Aorta (tissue), 5 donors: ENCODE measurements around the gene RNF145. TPM values are rescaled to one million over a fixed set of nuclear protein-coding genes. Genes with fewer than 3 reads are reported as not detected.
"Not testable (repeated sequence)": the region's sequence is repeated elsewhere in the genome, so short reads cannot be mapped to it uniquely, and the experiment has no call there.

Source experiments
- ATAC-seq: fragments of 200-7000 bp; cut with Tn5 transposase; one replicate; pipeline ENCODE4 v1.9.1; 2022; ENCODE audit warnings: moderate library complexity; ENCODE audit not compliant: low FRiP score
- DNase-seq, 2 donors: peaks; one replicate each; pipeline ENCODE4 v3.0.0-alpha.2; 2020
- H3K27ac ChIP-seq, 2 donors: one replicate each; pipeline ENCODE4 v1.5.1; 2013; ENCODE audit warnings: low read length in 2 of 2, mild to moderate bottlenecking in 2 of 2, moderate library complexity in 2 of 2, control low read depth in 1 of 2, inconsistent platforms in 1 of 2, low read depth in 1 of 2
- H3K27me3 ChIP-seq, 2 donors: one replicate each; pipeline ENCODE4 v1.6.1; 2013; ENCODE audit warnings: control low read depth in 1 of 2, low read length in 1 of 2, mild to moderate bottlenecking in 1 of 2, moderate library complexity in 1 of 2; ENCODE audit not compliant: insufficient read depth in 2 of 2, control insufficient read depth in 1 of 2
- H3K36me3 ChIP-seq, 2 donors: one replicate each; pipeline ENCODE4 v1.6.1; 2013; ENCODE audit warnings: control low read depth in 1 of 2, low read length in 1 of 2, mild to moderate bottlenecking in 1 of 2; ENCODE audit not compliant: insufficient read depth in 2 of 2, control insufficient read depth in 1 of 2
- H3K4me1 ChIP-seq, 2 donors: one replicate each; pipeline ENCODE4 v1.6.1; 2013; ENCODE audit warnings: low read length in 2 of 2, control low read depth in 1 of 2, mild to moderate bottlenecking in 1 of 2, moderate library complexity in 1 of 2; ENCODE audit not compliant: insufficient read depth in 2 of 2, control insufficient read depth in 1 of 2
- H3K4me3 ChIP-seq, 2 donors: one replicate each; pipeline ENCODE4 v1.5.1; 2013; ENCODE audit warnings: low read length in 2 of 2, control low read depth in 1 of 2, mild to moderate bottlenecking in 1 of 2
- H3K9me3 ChIP-seq: one replicate; pipeline ENCODE4 v1.6.1; 2013; ENCODE audit warnings: mild to moderate bottlenecking, low read length; ENCODE audit not compliant: control insufficient read depth
- WGBS, 2 donors: extraction: QIAGEN DNeasy Blood & Tissue Kit; methylation state at CpG; one replicate each; pipeline ENCODE4 v1.1.7; 2013; 5-methylcytosine and 5-hydroxymethylcytosine counted together
- intact Hi-C, 2 donors: fragments of 100-400 bp; cut with DNase I; formaldehyde crosslinking; loops; one replicate each; pipeline versions ENCODE4 v1.14.2 to v1.15.0; 2022
- polyA plus RNA-seq, 2 donors: library from polyadenylated mRNA; stranded (reverse); fragments of 200-250 nt; gene quantifications; one replicate each; pipeline ENCODE4 v1.2.3, GENCODE V29; 2013
- total RNA-seq, 2 donors: library from RNA; stranded (reverse); fragmentation: NEBNext Ultra II Directional; extraction: Animal tissue kit (Norgen Biotek cat#: 25700); gene quantifications; one replicate each; pipeline ENCODE4 v1.2.1, GENCODE V29; 2021
- donor health status: healthy with polysubstance abuse.
- donor health status: Bipolar disorder and iron deficiency.
- donor health status: DM: no; HTN: no; CAD: no.
- donor health status: DM: no; HTN: no; CAD: no.
- donor health status: DM: yes; HTN: yes; CAD: no.

The RNF145 gene
- total and polyA plus RNA-seq, 4 donors: 17.9 to 67.8 (median 44.5) TPM

DNA sequence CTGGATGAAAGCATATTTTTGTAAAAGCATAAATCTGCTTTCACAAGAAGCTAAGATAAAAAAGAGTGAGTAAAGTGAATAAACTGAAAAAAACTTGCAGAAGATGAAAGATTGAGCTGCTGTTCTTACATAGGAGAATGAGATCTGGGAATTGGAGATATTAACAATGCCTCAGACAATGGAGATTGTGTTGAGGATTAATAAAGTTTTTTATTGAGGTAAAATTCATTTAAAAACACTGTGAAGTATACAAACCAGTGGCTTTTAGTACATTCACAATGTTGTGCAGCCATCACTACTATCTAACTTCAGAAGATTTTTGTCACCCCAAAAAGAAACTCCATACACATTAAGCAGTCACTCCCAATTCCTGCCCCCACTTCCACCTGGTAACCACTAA lies 34.0 kb upstream of the RNF145 start:
- no peak overlapping the region for H3K4me3 ChIP-seq
- H3K36me3 ChIP-seq: no peaks in the 10 kb centered on the region
- ATAC-seq (no peak), DNase-seq (no peak)
- intact Hi-C loops: no loop called here
- peaks cover 0 to 1% of the 10 kb centered on the region in 2 donors for H3K27me3 ChIP-seq
- H3K9me3 ChIP-seq: peaks cover 2% of the 10 kb centered on the region
- H3K27ac ChIP-seq: no peak overlapping the region
- H3K4me1 ChIP-seq: no peaks in the 10 kb centered on the region

DNA sequence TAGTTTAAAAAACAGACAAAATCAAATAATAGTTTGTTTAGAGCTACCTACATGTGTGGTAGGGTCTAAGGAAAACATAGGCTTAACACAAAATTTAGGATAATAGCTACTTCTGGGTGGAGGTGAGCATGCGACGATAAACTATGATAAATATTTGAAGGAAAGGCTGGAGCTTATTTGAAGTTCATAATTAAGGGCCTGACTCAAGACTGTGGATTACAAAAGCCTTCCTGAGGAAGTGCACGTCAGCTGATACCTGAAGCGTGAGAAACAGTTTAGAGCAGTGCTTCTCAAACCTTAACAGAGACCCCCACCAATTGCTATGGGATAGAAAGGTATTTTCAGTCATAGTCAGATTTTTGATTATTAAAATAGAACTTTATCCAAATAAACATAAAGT lies 33.3 kb upstream of the RNF145 start:
- intact Hi-C loops: no loop called here
- DNase-seq (no peak), ATAC-seq (no peak)
- H3K4me3 ChIP-seq: no peak overlapping the region
- peaks cover 2% of the 10 kb centered on the region for H3K9me3 ChIP-seq
- no peaks in the 10 kb centered on the region for H3K4me1 ChIP-seq
- H3K27me3 ChIP-seq: peaks cover 0 to 1% of the 10 kb centered on the region in 2 donors
- 61% methylated on average over 4 of the region's 4 CpGs for WGBS, 2 donors
- no peak overlapping the region for H3K27ac ChIP-seq
- no peaks in the 10 kb centered on the region for H3K36me3 ChIP-seq

DNA sequence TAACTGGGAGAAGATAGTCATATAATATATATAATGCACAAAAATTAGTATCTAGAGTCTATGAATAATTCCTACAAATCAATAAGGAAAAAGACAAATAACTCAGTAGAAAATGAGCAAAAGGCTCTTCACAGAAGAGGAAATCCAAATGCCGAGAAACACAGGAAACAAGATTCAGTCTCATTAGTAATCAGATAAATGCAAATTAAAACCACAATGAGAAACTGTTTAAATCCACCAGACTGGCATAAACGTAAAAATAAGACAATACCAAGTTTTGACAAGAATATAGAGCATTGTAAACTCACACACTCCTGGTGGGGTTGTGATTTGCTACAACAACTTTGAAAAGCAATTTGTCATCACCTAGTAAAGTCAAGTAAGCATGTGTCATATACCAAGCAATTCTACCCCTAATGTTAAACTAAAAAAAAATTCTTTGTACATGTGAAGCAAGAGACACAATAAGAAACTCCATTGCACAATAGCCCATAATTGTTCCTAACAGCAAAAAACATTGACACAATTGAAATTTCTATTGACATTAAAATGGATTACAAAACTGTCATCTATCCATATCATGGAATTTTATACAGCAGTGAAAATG lies 32.7 kb upstream of the RNF145 start:
- Histone ChIP-seq H3K27me3 (peaks cover 0 to 1% of the 10 kb centered on the region in 2 donors), H3K9me3 (peaks cover 2% of the 10 kb centered on the region), H3K4me1 (no peaks in the 10 kb centered on the region), H3K4me3 (no peak overlapping the region), H3K36me3 (no peaks in the 10 kb centered on the region), H3K27ac (no peak overlapping the region)
- WGBS, 2 donors: 62 to 64% methylated on average over 2 of the region's 2 CpGs
- ATAC-seq (no peak), DNase-seq (no peak)
- intact Hi-C loops: no loop called here

DNA sequence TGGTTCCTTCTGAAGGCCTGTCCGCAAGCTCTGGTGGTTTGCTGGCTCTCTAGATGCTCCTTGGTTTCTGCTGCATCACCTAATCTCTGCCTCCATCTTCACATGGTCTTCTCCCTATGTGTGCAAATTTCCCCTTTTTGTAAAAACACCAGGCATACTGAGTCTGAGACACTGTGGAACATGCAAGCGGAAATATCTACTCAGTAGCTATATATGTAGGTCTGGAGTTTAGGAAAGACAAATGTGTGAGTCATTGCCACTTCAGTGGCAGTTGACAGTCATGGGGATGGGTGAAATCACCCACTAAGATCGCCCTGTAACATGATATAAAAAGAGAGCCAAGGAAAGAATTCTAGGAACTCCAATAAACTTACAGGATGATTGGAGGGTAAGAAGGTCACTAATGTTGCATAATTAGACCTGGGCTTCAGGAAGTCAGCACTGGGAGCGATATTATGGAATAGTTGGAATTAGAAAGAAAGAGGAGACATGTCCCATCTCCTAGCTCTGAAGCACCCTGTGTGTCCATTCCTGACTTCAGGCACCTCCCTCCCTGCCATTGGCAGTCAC lies 31.0 kb upstream of the RNF145 start:
- Histone ChIP-seq H3K9me3 (no peaks in the 10 kb centered on the region), H3K4me3 (no peak overlapping the region), H3K27ac (no peak overlapping the region), H3K27me3 (peaks cover 0 to 1% of the 10 kb centered on the region in 2 donors), H3K4me1 (no peaks in the 10 kb centered on the region), H3K36me3 (no peaks in the 10 kb centered on the region)
- 70 to 71% methylated on average over 4 of the region's 4 CpGs for WGBS, 2 donors
- ATAC-seq: no peak
- no peak for DNase-seq
- intact Hi-C loops: no loop called here

DNA sequence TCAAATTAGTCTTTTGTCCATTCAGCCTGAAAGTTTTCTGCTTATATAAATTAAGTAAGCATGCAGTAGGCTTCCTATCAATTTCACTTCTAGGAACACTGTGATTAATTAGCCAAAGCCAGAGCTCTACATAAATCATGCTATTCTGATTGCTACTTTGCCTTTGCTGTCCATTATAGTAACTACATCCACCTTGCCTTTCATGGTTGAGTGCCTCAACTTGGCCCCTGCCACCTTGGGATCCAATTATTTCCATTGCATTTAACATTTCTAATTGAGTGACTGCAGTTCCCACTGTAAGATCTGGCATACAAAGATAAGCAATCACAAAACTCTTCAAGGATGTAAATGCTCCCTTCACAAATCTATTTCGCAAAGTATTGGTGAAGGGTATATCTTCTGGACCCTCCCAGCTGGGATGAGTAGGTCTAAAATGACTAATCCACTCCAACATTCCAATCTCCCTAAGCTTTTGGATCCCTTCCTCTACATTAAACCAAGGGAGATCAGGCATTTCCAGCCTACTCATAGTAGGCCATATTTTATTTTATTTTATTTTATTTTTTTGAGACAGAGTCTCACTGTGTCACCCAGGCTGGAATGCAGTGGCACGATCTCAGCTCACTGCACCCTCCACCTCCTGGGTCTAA lies 26.6 kb upstream of the RNF145 start:
- H3K27ac ChIP-seq, H3K27me3 ChIP-seq, H3K36me3 ChIP-seq, DNase-seq, H3K9me3 ChIP-seq, ATAC-seq, intact Hi-C loops, H3K4me1 ChIP-seq, H3K4me3 ChIP-seq: not testable (repeated sequence)
- WGBS, 2 donors: 90 to 96% methylated on average over 2 of the region's 2 CpGs

DNA sequence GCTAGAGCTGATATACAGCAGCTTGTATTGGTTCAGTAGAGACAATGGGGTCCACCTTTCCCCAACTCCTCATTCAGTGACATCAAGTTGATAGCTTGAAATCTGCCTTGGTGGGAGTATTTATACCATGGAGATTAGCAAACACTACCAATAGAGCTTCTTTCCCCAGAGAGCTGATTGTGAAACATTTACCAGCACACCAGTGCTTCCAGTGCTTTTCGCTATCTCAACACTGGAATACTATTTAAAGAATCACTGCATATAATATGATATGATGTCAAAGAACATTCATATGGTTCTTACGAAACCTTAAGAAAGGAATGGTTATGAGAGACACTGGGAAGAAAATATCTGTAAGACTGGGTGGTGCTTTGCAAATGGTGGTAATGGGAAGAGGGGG lies 21.8 kb upstream of the RNF145 start:
- no peak for ATAC-seq
- H3K4me1 ChIP-seq: no peaks in the 10 kb centered on the region
- no peaks in the 10 kb centered on the region for H3K9me3 ChIP-seq
- 68 to 73% methylated on average over 2 of the region's 2 CpGs for WGBS, 2 donors
- intact Hi-C loops: no loop called here
- no peaks in the 10 kb centered on the region for H3K36me3 ChIP-seq
- no peak for DNase-seq
- H3K4me3 ChIP-seq: no peak overlapping the region
- H3K27me3 ChIP-seq: peaks cover 0 to 1% of the 10 kb centered on the region in 2 donors
- no peak overlapping the region for H3K27ac ChIP-seq

DNA sequence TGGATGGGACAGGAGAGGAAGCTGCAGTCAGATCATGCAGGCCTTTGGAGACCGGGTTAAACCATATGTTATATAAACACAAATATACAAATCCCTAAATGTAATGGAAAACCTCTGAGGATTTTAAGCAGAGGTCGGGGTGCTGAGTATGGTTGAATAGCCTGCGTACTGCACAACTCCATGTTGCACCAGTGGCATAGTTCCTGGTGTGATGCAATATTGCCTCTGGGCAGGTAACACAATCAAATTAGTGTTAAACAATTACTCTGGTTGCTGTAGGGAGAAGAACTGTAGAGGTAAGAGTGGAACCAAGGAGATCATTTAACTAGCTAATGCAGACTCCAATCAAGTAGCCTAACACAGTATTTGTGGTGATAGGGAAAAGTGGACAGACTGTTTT lies 21.3 kb upstream of the RNF145 start:
- ATAC-seq: no peak
- WGBS, 2 donors: 64 to 76% methylated on average over 3 of the region's 3 CpGs

DNA sequence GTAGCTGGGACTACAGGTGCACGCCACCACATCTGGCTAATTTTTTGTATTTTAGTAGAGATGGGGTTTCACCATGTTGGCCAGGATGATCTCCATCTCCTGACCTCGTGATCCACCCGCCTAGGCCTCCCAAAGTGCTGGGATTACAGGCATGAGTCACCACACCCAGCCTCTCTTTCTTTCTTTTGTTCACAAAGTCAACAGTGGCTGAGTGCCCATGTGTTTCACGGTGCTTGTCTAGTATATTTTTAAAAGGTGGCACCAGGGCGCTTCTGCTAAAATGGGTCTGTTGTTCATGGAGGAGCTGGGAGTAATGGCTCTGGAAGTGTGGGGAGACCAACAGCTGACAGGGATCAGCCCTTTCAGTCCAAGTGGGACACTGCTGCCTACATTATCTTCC lies 18.7 kb upstream of the RNF145 start:
- ATAC-seq, H3K36me3 ChIP-seq, intact Hi-C loops, H3K9me3 ChIP-seq, H3K27ac ChIP-seq, DNase-seq, H3K4me3 ChIP-seq, H3K27me3 ChIP-seq, H3K4me1 ChIP-seq: not testable (repeated sequence)
- 72 to 83% methylated on average over 5 of the region's 5 CpGs for WGBS, 2 donors

More for the DNA sequence above, 21.3 kb upstream of the RNF145 start:
- Histone ChIP-seq H3K4me3 (no peak overlapping the region), H3K27ac (no peak overlapping the region), H3K9me3 (no peaks in the 10 kb centered on the region), H3K27me3 (peaks cover 0 to 1% of the 10 kb centered on the region in 2 donors), H3K36me3 (no peaks in the 10 kb centered on the region), H3K4me1 (no peaks in the 10 kb centered on the region)
- intact Hi-C loops: no loop called here
- DNase-seq: no peak

DNA sequence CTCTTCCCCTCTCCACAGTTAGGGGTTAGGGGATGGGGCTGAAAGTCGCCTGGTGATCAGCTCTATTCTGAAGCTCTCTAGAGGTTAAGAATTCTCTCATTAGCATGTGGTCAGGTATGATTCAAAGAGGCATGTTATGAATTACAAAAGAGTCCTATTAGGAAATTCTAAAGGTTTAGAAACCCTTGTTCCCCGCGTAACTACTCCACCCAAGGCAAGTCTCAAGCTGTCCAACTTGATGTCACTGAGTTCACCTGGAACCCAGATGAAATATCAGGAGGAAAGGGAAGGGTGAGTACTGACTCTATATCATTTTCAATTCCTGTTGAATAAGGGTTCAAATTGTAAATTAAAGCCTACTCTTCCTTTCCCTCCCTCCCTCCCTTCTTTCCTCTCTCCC lies 18.1 kb upstream of the RNF145 start:
- Histone ChIP-seq H3K27me3 (peaks cover 0 to 3% of the 10 kb centered on the region in 2 donors), H3K27ac (no peak overlapping the region), H3K36me3 (no peaks in the 10 kb centered on the region), H3K9me3 (no peaks in the 10 kb centered on the region), H3K4me3 (no peak overlapping the region), H3K4me1 (no peaks in the 10 kb centered on the region)
- DNase-seq: no peak
- 73 to 83% methylated on average over 3 of the region's 3 CpGs for WGBS, 2 donors
- intact Hi-C loops: no loop called here
- ATAC-seq: no peak
